ENCODE data around the gene SLC25A19.

SLC25A19 gene

DNA sequence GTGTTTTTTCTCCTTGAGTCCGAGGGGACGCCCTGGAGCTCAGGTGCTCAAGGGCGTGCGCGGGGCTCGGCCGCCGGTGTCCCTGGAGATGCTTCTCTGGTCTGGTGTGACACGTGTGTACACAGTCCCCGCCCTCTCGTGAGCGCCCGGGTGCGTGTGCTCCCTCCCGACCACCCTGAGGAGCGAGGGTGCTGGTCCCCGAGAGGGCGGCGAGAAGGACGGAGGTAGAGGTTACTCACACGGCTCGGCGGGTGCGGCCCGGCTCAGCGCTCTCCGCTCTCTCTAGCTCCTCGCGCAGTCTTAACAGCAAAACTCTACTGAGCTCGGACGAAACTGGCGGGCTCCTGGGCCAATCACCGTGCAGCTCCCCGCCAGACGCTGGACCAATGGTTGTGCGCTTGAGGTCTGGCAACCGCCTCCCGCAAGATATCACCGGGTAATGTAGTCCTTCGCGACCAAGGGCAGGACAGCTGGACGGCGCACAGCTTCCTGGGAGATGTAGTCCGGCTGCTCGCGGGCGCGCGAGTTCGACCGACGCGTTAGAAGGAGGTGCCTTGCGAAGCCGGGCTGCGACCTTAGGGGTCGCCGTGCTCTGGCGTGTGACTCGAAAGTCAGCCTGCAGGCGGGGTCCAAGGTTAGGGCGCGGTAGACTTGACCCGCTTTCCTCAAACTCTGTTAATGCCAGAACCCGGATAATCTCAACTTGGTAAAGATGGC, at the start of gene SLC25A19:
SLC25A19 (minus strand) TSS at position 319 of the 717 bp plus-strand sequence. CDS start 2,669 bp downstream, outside the sequence.
- peak; percentile 95 for DNase-seq

GRCh38 chr17:75338335-75338734, 49.1 kb upstream of the SLC25A19 start:
- DNase-seq, result no peak

- DNase-seq, result no peak
These were observed 46.1 kb upstream of the SLC25A19 start for GRCh38 chr17:75335315-75335714.

DNA sequence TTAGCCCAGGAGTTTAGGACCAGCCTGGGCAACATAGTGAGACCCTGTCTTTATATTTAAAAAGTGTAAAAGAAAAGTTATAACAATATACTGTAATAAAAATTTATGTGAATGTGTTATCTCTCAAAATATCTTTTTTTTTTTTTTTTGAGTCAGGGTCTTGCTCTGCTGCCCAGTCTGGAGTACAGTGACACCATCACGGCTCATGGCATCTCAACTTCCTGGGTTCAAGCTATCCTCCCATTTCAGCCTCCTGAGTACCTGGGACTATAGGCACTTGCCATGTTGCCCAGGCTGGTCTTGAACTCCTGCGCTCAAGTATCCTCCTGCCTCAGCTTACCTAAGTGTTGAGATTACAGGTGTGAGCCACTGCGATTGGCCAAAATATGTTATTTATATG, 45.5 kb upstream of the SLC25A19 start:
- no peak for DNase-seq

DNA sequence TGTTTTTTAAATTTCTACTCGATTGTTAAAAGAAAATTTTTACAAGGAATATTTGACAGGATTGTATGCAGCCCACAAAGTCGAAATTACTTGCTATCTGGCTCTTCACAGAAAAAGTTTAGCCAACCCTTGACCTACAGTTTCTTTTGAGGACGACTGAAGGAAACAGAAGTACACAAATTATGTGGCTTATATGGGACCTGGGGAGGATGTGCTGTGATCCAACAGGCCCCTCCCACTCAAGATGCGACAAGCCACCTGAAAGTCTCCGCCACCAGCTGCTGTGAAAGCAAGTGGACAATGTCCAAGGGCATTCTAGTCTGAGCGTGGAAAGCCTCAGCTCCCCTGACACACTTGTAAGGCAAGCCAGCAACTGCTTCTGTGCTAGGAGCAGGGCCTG, 42.4 kb upstream of the SLC25A19 start:
- no peak for DNase-seq

DNA sequence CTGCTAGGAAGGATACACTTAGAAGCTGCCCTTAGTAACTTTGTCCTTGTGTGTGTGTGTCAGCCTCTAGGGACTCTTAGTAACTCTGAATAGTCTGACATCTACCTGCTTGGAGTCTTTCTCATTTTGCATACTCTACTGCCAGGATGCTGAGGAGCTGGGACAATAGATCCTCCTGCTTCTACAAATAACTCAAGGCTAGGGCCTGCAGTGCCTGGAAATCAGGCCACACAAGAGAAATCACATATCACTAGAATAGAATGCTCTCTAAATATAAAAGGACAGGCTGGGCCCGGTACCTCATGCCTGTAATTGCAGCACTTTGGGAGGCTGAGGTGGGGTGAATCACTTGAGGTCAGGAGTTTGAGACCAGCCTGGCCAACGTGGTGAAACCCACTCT, 38.5 kb upstream of the SLC25A19 start:
- no peak for DNase-seq

DNA sequence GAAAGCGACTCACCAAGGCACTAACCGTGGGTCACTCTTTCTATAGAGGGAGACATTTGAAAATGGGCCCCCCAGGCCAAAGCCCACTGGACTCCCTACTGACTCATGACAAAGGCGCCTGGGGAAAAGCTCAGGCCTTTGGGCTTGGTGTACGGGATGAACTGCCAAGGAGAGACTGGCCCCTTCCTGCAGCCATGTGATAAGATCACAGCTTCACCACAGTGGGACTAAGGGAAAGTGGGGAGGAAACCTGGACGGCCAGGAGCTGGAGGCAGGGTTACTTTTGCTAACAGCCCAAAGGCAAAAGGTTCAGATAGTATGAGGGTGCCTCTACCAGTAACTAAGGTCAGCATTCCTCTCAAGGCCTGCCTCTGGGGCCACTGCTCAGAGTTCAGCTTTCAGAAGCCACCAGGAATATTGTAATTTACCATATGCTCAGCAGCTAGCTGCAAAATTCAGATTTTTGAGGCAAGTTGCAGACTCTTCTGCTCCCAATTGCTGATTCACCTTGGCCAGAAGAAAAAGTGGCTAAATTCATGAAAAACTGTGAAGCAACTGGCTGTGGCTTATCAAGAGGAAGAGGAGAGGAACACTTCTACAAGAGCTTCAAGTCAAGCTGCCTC, 37.1 kb upstream of the SLC25A19 start:
- no peak for DNase-seq

DNA sequence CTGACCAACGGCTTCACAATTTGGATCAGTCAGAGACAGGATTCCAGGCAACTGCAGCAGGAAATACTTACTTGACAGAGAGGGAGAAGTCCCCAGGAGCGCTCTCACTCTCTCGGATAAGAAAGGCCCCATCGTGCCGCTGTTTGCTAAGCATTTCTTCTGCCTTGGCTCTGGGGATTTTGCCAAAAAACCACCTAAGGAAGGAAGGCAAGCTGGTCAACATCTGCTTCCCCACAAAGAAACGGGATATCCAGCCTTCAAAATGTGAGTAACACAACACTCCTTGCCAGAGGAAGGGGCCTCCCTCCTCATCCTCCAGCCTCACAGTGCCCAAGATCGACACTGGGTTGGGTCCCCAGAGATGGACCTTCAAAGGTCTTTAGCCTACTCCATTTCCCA, 36.6 kb upstream of the SLC25A19 start:
- no peak for DNase-seq

DNA sequence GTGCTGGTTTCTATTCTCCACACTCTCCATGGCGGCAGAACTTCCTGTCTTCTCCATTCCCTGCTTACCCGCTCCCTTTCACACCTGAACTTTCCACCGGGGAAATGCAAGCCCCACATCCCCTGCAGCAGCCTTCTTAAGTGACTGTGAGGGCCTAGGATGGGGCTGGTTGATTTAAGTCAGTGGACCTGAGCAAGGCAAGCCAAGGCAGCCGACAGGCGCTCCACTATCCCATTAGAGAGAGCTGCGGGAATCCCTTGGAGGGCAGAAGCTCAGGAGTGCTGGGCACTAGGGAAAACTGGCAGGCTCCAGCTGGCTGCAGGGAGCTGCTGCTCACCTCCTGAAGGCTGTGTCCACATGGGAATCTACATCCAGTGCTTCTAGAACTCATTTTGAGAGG, 36.1 kb upstream of the SLC25A19 start:
- no peak for DNase-seq

DNA sequence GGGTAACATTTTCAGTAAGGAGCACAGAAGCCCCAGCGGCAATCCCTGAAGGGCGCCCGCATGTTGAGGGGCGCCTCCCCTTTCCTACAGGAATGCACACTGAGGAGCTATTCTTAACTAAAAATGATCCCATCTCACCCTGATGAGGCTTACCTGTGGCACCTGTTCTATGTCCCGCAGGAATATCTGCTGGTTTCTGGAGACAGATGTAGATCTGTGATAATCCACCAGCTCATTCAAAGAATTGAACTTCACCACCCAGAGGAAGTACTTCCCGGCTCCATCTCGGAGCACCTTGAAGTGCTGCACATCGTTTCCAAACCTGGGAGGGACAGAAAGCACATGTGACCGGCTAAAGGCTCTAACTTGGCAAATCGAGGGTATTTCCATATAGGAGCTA, 32.3 kb upstream of the SLC25A19 start:
- no peak for DNase-seq

DNA sequence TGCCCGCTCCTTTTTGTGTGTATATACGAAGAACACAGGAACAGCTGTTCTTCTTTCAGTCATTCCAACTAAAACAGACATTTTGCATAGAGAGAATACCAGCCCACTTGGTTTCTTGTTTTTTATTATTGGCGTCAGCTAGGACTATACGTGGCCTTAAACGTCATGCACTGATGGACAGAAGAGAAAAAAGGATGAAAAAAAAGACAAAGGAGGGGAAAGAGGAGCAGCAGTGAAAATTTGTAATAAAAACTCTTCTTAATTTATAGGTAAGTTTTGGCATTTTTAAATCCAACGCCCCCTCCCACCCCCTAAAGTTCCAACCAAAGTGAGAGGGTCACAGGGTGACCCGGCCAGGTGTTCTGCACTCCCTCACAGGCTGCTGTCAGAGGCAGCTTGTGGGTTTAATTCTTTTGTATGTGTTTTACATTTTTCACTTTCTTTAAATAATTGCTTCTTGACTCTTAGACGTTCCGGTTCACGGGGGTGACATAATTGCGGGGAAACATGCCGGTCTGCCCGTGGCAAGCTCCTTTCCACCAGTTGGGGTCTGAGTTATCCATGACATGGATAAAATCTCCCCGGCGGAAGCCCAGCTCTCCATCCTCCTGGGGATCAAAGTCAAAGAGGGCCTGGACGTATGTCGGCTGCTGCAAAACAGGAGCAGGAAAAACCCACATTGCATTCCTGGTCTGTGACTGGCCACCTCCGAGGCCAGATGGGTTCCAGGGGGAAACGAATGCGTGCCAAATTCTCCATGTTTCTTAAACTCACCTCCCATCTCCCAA, 30.9 kb upstream of the SLC25A19 start:
- no peak for DNase-seq

DNA sequence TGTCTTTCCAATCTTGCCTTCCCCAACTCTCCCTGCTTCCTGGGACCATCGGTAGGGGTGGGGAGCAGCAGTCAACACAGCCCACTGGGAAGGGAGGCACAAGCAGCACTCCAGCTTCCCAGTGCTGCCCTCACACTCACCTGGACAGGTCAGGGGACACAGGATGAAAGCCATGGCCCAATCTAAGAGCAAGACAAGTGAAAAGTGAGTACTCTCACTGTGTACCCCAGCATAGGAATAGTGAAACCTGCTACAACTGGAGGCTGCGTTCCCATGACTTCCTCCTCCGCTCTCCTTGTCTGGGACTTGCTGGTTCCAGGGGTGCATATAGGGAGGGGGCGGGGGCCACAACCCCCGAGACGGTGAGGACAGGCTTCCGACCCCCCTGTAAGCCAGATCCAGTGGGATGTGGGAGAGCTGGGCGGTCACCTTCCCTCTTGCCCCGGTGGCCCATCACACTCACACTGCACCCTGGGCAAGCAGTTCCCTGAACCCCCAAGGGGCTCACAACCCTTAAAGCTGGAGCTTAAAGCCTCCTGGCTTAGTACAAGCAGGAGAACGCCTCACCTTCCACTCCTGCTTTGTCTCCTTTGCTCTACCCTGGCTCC, 29.5 kb upstream of the SLC25A19 start:
- DNase-seq, result no peak

DNA sequence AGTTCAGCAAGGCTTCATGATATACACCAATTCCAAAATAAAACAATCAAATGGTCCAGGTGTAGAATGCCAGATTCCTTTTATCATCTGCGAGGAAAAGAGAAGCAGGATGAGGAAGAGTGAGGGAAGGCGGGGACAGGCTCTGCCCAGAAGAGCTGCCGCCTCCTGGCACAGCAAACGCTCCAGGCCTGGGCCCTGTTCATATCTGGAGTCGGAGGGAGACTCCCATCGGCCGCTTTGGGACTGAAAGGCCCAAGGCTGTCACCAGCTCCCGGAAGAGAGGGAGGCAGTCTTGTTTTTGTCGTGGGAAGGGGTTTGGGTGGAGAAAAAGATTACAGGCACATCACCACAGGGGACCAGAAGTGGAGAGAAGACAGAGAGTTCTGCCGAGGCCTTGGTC, 29.0 kb upstream of the SLC25A19 start:
- no peak for DNase-seq

GRCh38 chr17:75317671-75318070, 28.4 kb upstream of the SLC25A19 start:
- DNase-seq, result no peak

GRCh38 chr17:75316253-75316652, 27.0 kb upstream of the SLC25A19 start:
- DNase-seq, result no peak

DNA sequence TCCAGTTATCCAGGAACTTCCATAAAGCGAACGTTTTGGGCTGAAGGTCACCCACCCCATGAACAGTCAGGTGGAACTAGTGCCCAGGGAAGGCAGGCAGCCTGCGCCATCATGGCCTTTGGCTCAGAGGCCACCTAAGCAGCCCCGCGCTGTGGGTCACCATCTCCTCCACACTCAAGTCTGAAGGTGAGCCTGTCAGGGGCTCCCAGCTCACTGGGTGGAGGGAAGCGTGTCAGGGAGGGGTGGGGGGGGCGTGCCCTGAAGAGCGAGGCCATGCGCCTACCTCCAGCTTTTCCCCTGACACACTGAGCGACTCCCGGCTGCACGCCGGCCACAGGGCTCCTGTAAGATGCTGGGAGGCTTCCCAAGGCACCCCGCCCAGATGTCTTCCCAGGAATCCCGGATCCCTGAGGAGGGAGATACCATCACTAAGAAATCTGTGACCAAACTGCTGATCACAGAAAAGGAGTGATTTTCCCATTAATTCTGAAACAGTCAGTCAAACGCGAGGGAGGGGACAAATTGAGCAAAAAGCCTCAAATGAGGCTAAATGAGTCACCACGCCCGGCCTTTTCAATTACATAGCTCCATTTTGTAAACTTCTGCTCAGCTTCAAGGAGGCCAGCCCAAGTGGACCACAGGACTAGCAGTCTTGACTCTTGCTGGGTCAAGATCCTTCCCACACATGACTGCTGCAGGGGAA, 26.5 kb upstream of the SLC25A19 start:
- DNase-seq, result no peak

- no peak for DNase-seq
These were observed 24.8 kb upstream of the SLC25A19 start for GRCh38 chr17:75313941-75314551.

DNA sequence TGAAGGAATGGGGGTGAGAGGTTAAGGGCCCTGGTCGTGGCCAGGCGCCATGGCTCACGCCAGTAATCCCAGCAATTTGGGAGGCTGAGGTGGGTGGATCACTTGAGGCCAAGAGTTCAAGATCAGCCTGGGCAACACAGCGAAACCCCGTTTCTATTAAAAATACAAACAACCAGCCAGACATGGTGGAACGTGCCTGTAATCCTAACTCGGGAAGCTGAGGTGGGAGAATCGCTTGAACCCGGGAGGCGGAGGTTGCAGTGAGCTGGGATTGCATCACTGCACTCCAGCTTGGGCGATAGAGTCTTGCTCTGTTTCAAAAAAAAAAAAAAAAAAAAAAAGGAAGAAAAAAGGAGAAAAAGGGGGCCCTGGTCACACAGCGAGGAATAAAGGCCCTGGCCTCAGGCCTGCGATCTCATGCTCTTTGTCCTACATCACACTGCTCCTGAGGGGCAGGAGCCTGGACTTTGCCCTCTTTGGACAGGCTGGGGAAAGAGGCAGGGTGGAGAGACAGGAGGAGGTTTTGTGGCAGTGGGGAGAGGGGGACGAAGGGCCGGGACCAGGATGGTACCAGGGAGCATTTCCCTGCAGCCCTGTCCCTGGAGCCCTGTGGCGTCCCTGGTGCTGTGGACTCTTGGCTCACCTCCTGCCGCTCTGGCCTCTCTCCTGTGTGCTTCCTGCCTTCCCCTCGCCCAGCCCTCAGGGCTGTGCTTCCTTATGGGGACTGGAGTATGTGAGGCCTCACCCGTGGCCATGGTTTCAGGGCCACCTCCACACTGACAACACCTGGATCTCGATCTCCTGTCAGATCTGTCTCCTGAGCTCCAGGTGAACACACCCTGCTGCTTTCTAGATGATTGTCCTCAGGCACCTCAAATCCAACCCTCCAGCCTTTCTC, 19.7 kb upstream of the SLC25A19 start:
- DNase-seq, result no peak

DNA sequence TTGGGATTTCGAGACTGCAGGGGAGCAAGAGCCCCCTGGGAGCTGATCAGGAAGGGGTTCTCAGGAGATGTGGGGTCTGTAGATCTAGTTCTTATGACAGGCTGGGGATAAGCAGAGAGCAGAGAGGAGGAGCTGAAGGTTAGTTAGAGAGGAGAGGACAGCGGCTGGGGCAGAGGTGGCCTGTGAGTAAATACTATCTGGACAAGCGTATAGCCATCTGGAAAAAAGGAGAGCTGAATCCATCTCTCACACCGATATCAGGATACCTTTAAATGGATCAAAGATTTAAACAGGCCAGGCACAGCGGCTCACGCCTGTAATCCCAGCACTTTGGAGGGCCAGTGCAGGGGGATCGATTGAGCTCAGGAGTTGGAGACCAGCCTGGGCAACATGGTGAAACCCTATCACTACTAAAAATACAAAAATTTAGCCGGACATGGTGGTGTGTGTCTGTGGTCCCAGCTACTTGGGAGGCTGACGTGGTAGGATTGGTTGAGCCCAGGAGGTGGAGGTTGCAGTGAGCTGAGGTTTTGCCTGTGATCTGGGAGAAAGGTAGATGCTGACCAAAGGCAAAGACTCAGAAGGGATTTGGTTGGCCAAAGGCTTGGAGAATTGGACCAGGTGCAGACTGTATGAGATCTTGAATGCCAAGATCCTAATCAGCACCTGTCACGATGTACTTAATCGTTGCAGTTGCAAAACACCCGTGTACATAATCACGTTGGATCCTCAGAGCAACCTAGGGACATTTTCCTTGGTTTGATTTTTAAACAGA, 18.9 kb upstream of the SLC25A19 start:
- DNase-seq, result no peak

DNA sequence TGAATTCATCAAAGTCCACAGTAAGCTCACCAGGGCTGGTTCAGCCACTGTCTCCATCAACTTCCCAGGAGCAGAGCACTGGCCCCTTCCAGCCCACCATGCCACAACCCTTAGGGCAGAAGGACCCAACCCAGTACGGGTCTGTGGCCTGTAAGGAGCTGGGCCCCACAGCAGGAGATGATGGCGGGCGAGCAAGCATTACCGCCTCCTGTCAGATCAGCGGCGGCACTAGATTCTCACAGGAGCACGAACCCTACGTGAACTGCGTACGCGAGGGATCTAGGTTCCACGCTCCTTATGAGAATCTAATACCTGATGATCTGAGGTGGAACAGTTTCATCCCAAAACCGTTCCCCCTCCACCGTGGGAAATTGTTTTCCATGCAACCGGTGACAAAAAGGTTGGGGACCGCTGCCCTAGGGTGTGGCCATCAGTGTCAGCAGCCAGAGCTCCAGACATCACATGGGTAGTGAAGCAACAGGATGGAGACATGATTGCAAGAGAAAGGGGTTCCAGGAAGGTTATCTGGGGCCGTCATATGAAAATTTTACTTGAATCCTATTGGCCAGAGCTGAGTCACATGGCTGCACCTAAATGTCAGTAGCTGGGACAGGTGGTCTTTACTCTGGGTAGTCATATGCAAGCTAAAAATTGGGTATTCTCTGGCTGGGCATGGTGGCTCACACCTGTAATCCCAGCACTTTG, 12.4 kb upstream of the SLC25A19 start:
- no peak for DNase-seq
